Fibroblast of lung (primary cell): ENCODE results near the gene CASP6. TPM values are rescaled to one million over a fixed set of nuclear protein-coding genes. Genes with fewer than 3 reads are reported as not detected.

ENCODE experiments used
- DNase-seq, 2 donors: peaks; one replicate each; pipeline versions ENCODE4 v3.0.0 to v3.0.0-alpha.2; 2010; ENCODE audit warnings: low read depth in 2 of 2
- H2AFZ ChIP-seq: 2 replicates; pipeline ENCODE4 v1.5.1; 2012; ENCODE audit warnings: low read length, control low read depth, inconsistent platforms
- H3K27ac ChIP-seq: 2 replicates; pipeline ENCODE4 v1.5.1; 2011; ENCODE audit warnings: low read length, control low read depth; ENCODE audit not compliant: insufficient read depth
- H3K27me3 ChIP-seq: 2 replicates; pipeline ENCODE4 v1.5.1; 2011; ENCODE audit warnings: mild to moderate bottlenecking, low read length; ENCODE audit not compliant: control insufficient read depth, insufficient read depth
- H3K36me3 ChIP-seq: 2 replicates; pipeline ENCODE4 v1.5.1; 2011; ENCODE audit warnings: low read length; ENCODE audit not compliant: control insufficient read depth, insufficient read depth
- H3K4me1 ChIP-seq: 2 replicates; pipeline ENCODE4 v1.5.1; 2011; ENCODE audit warnings: low read length; ENCODE audit not compliant: control insufficient read depth, insufficient read depth; ENCODE audit errors: extremely low read depth
- H3K4me2 ChIP-seq: 2 replicates; pipeline ENCODE4 v1.5.1; 2011; ENCODE audit warnings: low read length, control low read depth; ENCODE audit not compliant: insufficient read depth; ENCODE audit errors: extremely low read depth
- H3K4me3 ChIP-seq, 4 experiments: fragments of 200-600 bp in 1 of 4; sonication (generic) in 1 of 4; replicated peaks in 1 of 4; 2 replicates each; pipeline ENCODE4 v1.5.1; 2011 to 2016; ENCODE audit warnings: low read length in 4 of 4, low read depth in 3 of 4, mild to moderate bottlenecking in 3 of 4, control low read depth in 2 of 4, inconsistent platforms in 1 of 4, mixed read lengths in 1 of 4; ENCODE audit not compliant: insufficient read depth in 1 of 4; ENCODE audit errors: control extremely low read depth in 1 of 4
- H3K79me2 ChIP-seq: 2 replicates; pipeline ENCODE4 v1.5.1; 2012; ENCODE audit warnings: mild to moderate bottlenecking, low read length, inconsistent platforms; ENCODE audit not compliant: control insufficient read depth, insufficient read depth
- H3K9ac ChIP-seq: 2 replicates; pipeline ENCODE4 v1.5.1; 2011; ENCODE audit warnings: mild to moderate bottlenecking, low read length, control low read depth; ENCODE audit not compliant: insufficient read depth
- H3K9me3 ChIP-seq: 2 replicates; pipeline ENCODE4 v1.5.1; 2012; ENCODE audit warnings: low read depth, low read length; ENCODE audit not compliant: control insufficient read depth, insufficient read depth
- H4K20me1 ChIP-seq: 2 replicates; pipeline ENCODE4 v1.5.1; 2011; ENCODE audit warnings: low read length; ENCODE audit not compliant: control insufficient read depth, insufficient read depth; ENCODE audit errors: extremely low read depth
- EZH2 ChIP-seq: IDR thresholded peaks from 2 replicates; pipeline ENCODE4 v1.5.1; 2012; ENCODE audit warnings: low read length, control low read depth, mild to moderate bottlenecking; ENCODE audit errors: missing control alignments
- polyA plus RNA-seq, 2 donors: library from polyadenylated mRNA; depleted of rRNA in 1 of 2; stranded (reverse) in 1 of 2; unstranded in 1 of 2; fragments of >200 nt; gene quantifications; 2 replicates each; pipeline ENCODE4 v1.2.1, GENCODE V29; 2011 to 2012; ENCODE audit warnings: missing spikeins in 1 of 2
- total RNA-seq: library from RNA; depleted of rRNA; stranded (reverse); fragments of >200 nt; gene quantifications from 2 replicates; pipeline ENCODE4 v1.2.1, GENCODE V29; 2014
- TF ChIP-seq, protein P1 (sequence below), 2 donors: IDR thresholded peaks in 1 of 2; conservative IDR thresholded peaks in 1 of 2; 1 replicate in 1 of 2; 2 replicates in 1 of 2; pipeline ENCODE4 v1.5.1; 2011 to 2012; ENCODE audit warnings: low read length in 2 of 2, control low read depth in 1 of 2, inconsistent platforms in 1 of 2, low read depth in 1 of 2, mild to moderate bottlenecking in 1 of 2

The CASP6 gene
- total and polyA plus RNA-seq, 2 donors (not counting 1 experiment from before 2014, with no cell fraction given), result 33.5 to 44.7 TPM

DNA sequence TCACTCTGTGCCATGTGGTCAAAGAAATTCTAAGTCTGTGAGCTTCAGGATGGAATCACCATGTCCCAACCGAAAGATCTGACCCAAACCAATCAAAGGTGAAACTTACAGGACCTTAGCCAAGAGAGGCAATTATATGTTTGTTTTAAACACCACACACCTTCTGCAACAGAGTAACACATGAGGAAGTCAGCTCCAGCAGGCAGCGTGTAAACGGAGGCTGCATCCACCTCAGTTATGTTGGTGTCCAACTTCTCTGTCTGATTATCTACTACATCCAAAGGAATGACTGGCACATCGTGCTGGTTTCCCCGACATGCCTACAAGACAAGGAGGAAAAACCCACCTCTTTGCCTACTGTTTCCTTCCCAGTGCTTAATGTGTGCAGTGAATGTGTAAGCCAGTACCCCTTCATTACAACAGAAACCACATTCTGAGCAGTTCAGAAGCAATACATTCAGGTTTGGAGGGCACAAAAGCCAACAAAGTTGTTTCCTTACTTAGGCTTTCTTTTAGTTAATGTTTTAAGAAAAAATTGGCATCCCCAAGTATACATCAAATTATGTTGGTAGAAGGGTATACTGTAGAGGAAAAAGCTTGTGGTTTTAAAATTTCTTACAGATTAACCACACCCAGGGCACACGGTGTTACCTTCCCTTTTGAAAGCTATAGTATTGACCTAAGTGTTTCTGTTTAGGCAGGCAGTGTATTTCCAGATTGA, 12.4 kb downstream of the CASP6 start:
- Histone ChIP-seq H3K9me3 (no peaks in the 10 kb centered on the region), H2AFZ (no peak overlapping the region), H3K4me1 (no peaks in the 10 kb centered on the region), H3K4me3 (no peak overlapping the region), H4K20me1 (no peaks in the 10 kb centered on the region), H3K27ac (no peak overlapping the region), H3K4me2 (no peak overlapping the region), H3K27me3 (no peaks in the 10 kb centered on the region), H3K36me3 (peaks cover 7% of the 10 kb centered on the region), H3K79me2 (no peaks in the 10 kb centered on the region), H3K9ac (no peak overlapping the region)
- no peak for DNase-seq
- TF ChIP-seq EZH2, result no peak
- TF ChIP-seq, protein P1, sequence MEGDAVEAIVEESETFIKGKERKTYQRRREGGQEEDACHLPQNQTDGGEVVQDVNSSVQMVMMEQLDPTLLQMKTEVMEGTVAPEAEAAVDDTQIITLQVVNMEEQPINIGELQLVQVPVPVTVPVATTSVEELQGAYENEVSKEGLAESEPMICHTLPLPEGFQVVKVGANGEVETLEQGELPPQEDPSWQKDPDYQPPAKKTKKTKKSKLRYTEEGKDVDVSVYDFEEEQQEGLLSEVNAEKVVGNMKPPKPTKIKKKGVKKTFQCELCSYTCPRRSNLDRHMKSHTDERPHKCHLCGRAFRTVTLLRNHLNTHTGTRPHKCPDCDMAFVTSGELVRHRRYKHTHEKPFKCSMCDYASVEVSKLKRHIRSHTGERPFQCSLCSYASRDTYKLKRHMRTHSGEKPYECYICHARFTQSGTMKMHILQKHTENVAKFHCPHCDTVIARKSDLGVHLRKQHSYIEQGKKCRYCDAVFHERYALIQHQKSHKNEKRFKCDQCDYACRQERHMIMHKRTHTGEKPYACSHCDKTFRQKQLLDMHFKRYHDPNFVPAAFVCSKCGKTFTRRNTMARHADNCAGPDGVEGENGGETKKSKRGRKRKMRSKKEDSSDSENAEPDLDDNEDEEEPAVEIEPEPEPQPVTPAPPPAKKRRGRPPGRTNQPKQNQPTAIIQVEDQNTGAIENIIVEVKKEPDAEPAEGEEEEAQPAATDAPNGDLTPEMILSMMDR (conservative IDR thresholded peaks at IDR 0.05 in 1 of 2, IDR thresholded peaks at IDR 0.05 in 1 of 2; ENCODE audit: low read depth in 1 of 2, low read length in 2 of 2), result no peak

DNA sequence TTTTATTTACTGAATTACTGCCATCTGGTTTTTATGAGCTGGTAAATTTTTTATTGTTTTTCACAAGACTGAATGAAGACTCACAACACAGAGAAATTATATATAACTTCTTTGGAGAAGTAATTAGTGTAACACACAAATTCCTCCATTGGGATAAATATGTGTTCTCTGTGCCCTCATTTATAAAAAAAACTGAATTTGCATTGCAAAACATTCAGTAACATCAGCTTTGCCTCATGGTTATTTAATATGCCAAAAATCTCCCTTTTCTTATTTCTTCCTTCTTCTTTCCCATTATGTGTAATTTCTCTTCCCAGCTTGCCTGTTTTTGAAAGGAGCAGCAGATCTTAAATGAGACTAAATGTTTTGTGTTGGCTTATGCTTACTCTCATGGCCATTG, 18.5 kb downstream of the CASP6 start:
- Histone ChIP-seq H3K4me1 (no peaks in the 10 kb centered on the region), H3K9ac (no peak overlapping the region), H4K20me1 (no peaks in the 10 kb centered on the region), H3K79me2 (no peaks in the 10 kb centered on the region), H3K4me2 (no peak overlapping the region), H3K27me3 (no peaks in the 10 kb centered on the region), H3K4me3 (no peak overlapping the region), H2AFZ (no peak overlapping the region), H3K9me3 (no peaks in the 10 kb centered on the region), H3K27ac (no peak overlapping the region), H3K36me3 (no peaks in the 10 kb centered on the region)
- no peak for DNase-seq
- TF ChIP-seq EZH2, result no peak
- TF ChIP-seq, protein P1 (conservative IDR thresholded peaks at IDR 0.05 in 1 of 2, IDR thresholded peaks at IDR 0.05 in 1 of 2; ENCODE audit: low read depth in 1 of 2, low read length in 2 of 2), result no peak

DNA sequence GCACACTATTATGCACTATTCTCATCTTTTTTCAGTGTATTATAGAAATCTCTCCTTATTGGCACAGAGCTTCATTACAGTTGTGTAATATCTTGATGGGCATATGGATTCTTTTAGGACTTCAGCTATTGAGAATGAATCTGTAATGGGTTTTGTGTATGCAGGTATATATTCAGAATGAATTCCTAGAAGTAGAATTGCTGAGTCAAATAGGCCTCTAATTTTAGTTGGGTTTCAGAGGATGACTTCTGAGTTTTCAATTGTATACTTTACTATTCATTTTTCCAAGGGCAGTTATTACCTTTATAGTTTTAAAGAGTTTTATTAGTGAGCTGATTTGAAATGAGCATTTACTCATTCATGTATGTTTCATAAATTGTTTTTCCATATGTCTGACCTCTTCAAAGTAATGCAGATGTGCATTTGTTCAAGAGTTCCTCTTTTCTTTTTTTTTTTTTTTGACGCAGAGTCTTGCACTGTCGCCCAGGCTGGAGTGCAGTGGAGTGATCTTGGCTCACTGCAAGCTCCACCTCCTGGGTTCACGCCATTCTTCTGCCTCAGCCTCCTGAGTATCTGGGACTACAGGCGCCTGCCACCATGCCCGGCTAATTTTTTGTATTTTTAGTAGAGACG, 19.5 kb downstream of the CASP6 start:
- Histone ChIP-seq H3K4me3 (no peak overlapping the region), H3K4me2 (no peak overlapping the region), H2AFZ (no peak overlapping the region), H3K9me3 (no peaks in the 10 kb centered on the region), H3K36me3 (no peaks in the 10 kb centered on the region), H3K9ac (no peak overlapping the region), H4K20me1 (no peaks in the 10 kb centered on the region), H3K27me3 (no peaks in the 10 kb centered on the region), H3K27ac (no peak overlapping the region), H3K4me1 (no peaks in the 10 kb centered on the region), H3K79me2 (no peaks in the 10 kb centered on the region)
- TF ChIP-seq, protein P1 (conservative IDR thresholded peaks at IDR 0.05 in 1 of 2, IDR thresholded peaks at IDR 0.05 in 1 of 2; ENCODE audit: low read depth in 1 of 2, low read length in 2 of 2), result no peak
- TF ChIP-seq EZH2, result no peak
- DNase-seq, result no peak
